HCT116 (cell line): ENCODE measurements around the gene PRKCD. TPM values are rescaled to one million over a fixed set of nuclear protein-coding genes. Genes with fewer than 3 reads are reported as not detected.

Experiments used
- ATAC-seq: fragments of 200-7000 bp; cut with Tn5 transposase; 2 replicates; pipeline ENCODE4 v1.9.1; 2020; ENCODE audit warnings: mild to moderate bottlenecking, moderate library complexity
- BruUV-seq: library from RNA; stranded (reverse); fragments of 400-500 nt; replicated peaks from 2 replicates; lab custom pipeline; 2021; lab: Mats Ljungman, UMichigan
- CTCF ChIA-PET: fragments of 300-600 bp; sonication (Branson Sonifier 250); formaldehyde crosslinking; loops from one replicate; lab custom pipeline; 2021; ENCODE audit warnings: antibody characterized with exemption; lab: Charles Lee
- POLR2A ChIA-PET: fragments of 300-600, 350-600 bp; sonication (Branson Sonifier 250); formaldehyde crosslinking; loops from one replicate; lab custom pipeline; 2021; ENCODE audit warnings: antibody characterized with exemption; lab: Charles Lee
- RAD21 ChIA-PET, 2 experiments: fragments of 300-600 bp; sonication (Branson Sonifier 250); formaldehyde crosslinking; loops; one replicate each; lab custom pipeline; 2023; ENCODE audit warnings: low total read pairs in 2 of 2; ENCODE audit not compliant: uncharacterized antibody in 2 of 2, unreplicated experiment in 2 of 2, low non-redundant PET in 1 of 2; lab: Charles Lee
- DNase-seq: peaks from one replicate; pipeline ENCODE4 v3.0.0-alpha.2; 2010; ENCODE audit warnings: low read depth, low spot score
- H2AFZ ChIP-seq: fragments of 200-600 bp; shearing (Covaris generic), sonication (generic); 2 replicates; pipeline ENCODE4 v1.6.1; 2017; ENCODE audit warnings: low read depth, mixed run types, mixed read lengths, antibody characterized with exemption, low read length; ENCODE audit not compliant: poor library complexity, severe bottlenecking
- H3K27ac ChIP-seq: 2 replicates; pipeline ENCODE4 v1.5.1; 2012; ENCODE audit warnings: low read depth, low read length
- H3K27me3 ChIP-seq: fragments of 200-600 bp; sonication (generic); 2 replicates; pipeline ENCODE4 v1.6.1; 2016; ENCODE audit warnings: mixed run types, low read length, mixed read lengths; ENCODE audit not compliant: insufficient read depth
- H3K36me3 ChIP-seq, 2 experiments: fragments of 200-500 bp in 1 of 2; fragments of 200-600 bp in 1 of 2; sonication (Bioruptor generic) in 1 of 2; sonication (generic) in 1 of 2; 2 replicates each; pipeline versions ENCODE4 v1.5.1 to v1.6.1; 2014 to 2016; ENCODE audit warnings: low read length in 2 of 2, inconsistent platforms in 1 of 2, mixed read lengths in 1 of 2, mixed run types in 1 of 2; ENCODE audit not compliant: insufficient read depth in 2 of 2, control insufficient read depth in 1 of 2
- H3K4me1 ChIP-seq, 2 experiments: fragments of 200-600 bp in 1 of 2; sonication (generic) in 1 of 2; 2 replicates each; pipeline versions ENCODE4 v1.5.1 to v1.6.1; 2012 to 2017; ENCODE audit warnings: low read length in 2 of 2, inconsistent platforms in 1 of 2, mild to moderate bottlenecking in 1 of 2, mixed read lengths in 1 of 2, mixed run types in 1 of 2, moderate library complexity in 1 of 2; ENCODE audit not compliant: insufficient read depth in 2 of 2, control insufficient read depth in 1 of 2
- H3K4me2 ChIP-seq: fragments of 200-600 bp; sonication (generic); 2 replicates; pipeline ENCODE4 v1.6.1; 2017; ENCODE audit warnings: mixed run types, low read length, mixed read lengths
- H3K4me3 ChIP-seq, 2 experiments: fragments of 200-600 bp in 1 of 2; sonication (generic) in 1 of 2; replicated peaks in 1 of 2; 2 replicates each; pipeline ENCODE4 v1.5.1; 2011 to 2016; ENCODE audit warnings: low read length in 2 of 2, control low read depth in 1 of 2, low read depth in 1 of 2, mild to moderate bottlenecking in 1 of 2, mixed read lengths in 1 of 2, mixed run types in 1 of 2
- H3K79me2 ChIP-seq: fragments of 200-600 bp; sonication (generic); 2 replicates; pipeline ENCODE4 v1.6.1; 2017; ENCODE audit warnings: mild to moderate bottlenecking, mixed run types, low read length, moderate library complexity, mixed read lengths; ENCODE audit not compliant: insufficient read depth
- H3K9ac ChIP-seq: fragments of 200-600 bp; sonication (generic); 2 replicates; pipeline ENCODE4 v1.6.1; 2016; ENCODE audit warnings: low read length, mixed read lengths
- H3K9me2 ChIP-seq: fragments of 200-600 bp; sonication (generic), shearing (Covaris generic); 2 replicates; pipeline ENCODE4 v1.6.1; 2017; ENCODE audit warnings: mixed run types, mild to moderate bottlenecking, moderate library complexity; ENCODE audit not compliant: insufficient read depth
- H3K9me3 ChIP-seq, 2 experiments: fragments of 200-500 bp in 1 of 2; fragments of 200-600 bp in 1 of 2; sonication (Bioruptor generic) in 1 of 2; sonication (generic) in 1 of 2; 2 replicates each; pipeline ENCODE4 v1.6.1; 2014 to 2017; ENCODE audit warnings: low read length in 2 of 2, mixed read lengths in 2 of 2, inconsistent platforms in 1 of 2, low read depth in 1 of 2, mild to moderate bottlenecking in 1 of 2, mixed run types in 1 of 2, moderate library complexity in 1 of 2; ENCODE audit not compliant: control insufficient read depth in 1 of 2, insufficient read depth in 1 of 2
- H4K20me1 ChIP-seq: fragments of 200-600 bp; sonication (generic), shearing (Covaris generic); 2 replicates; pipeline ENCODE4 v1.6.1; 2017; ENCODE audit warnings: mixed run types, mild to moderate bottlenecking, moderate library complexity; ENCODE audit not compliant: insufficient read depth
- CTCF ChIP-seq, 3 experiments: fragments of 200-600 bp in 1 of 3; sonication (generic) in 1 of 3; IDR thresholded peaks in 2 of 3; conservative IDR thresholded peaks in 1 of 3; 2 replicates each; pipeline ENCODE4 v1.5.1; 2012 to 2017; ENCODE audit warnings: low read depth in 2 of 3, low read length in 2 of 3, antibody characterized with exemption in 1 of 3, borderline replicate concordance in 1 of 3, control low read depth in 1 of 3, mild to moderate bottlenecking in 1 of 3, mixed read lengths in 1 of 3, mixed run types in 1 of 3, moderate library complexity in 1 of 3; ENCODE audit not compliant: insufficient read depth in 1 of 3
- EGR1 ChIP-seq: IDR thresholded peaks from 2 replicates; pipeline ENCODE4 v1.6.1; 2012; ENCODE audit warnings: low read depth
- EZH2 ChIP-seq: fragments of 200-600 bp; sonication (generic); IDR thresholded peaks from 2 replicates; pipeline ENCODE4 v1.6.1; 2017; ENCODE audit warnings: antibody characterized with exemption, mixed run types
- EZH2phosphoT487 ChIP-seq: fragments of 200-600 bp; IDR thresholded peaks from 2 replicates; pipeline ENCODE4 v1.6.1; 2018; ENCODE audit warnings: antibody characterized with exemption, borderline replicate concordance
- JUND ChIP-seq: IDR thresholded peaks from 2 replicates; pipeline ENCODE4 v1.6.1; 2012
- POLR2A ChIP-seq: IDR thresholded peaks from 2 replicates; pipeline ENCODE4 v1.7.0; 2011; ENCODE audit warnings: borderline replicate concordance; ENCODE audit not compliant: insufficient read depth, insufficient read length; ENCODE audit errors: extremely low read depth
- RAD21 ChIP-seq: IDR thresholded peaks from 2 replicates; pipeline ENCODE4 v1.6.1; 2012; ENCODE audit warnings: low read depth, mild to moderate bottlenecking
- REST ChIP-seq: IDR thresholded peaks from 2 replicates; pipeline ENCODE4 v1.6.1; 2012; ENCODE audit warnings: low read depth
- SIN3A ChIP-seq: IDR thresholded peaks from 2 replicates; pipeline ENCODE4 v1.6.1; 2012; ENCODE audit warnings: low read depth
- ZNF274 ChIP-seq: fragments of 200-500 bp; sonication (Bioruptor generic); IDR thresholded peaks from 2 replicates; pipeline ENCODE4 v1.6.1; 2014; ENCODE audit warnings: mild to moderate bottlenecking, low read depth, low read length, inconsistent platforms
- intact Hi-C: fragments of 100-400 bp; cut with micrococcal nuclease; formaldehyde crosslinking; loops from 2 replicates; pipeline ENCODE4 v1.10.0; 2022
- total RNA-seq: library from RNA; stranded (reverse); gene quantifications from one replicate; pipeline ENCODE4 v1.2.1, GENCODE V29; 2021; ENCODE audit not compliant: unreplicated experiment

The PRKCD gene
- total RNA-seq, 1 experiment from 2014 or later = 34.4 TPM

DNA sequence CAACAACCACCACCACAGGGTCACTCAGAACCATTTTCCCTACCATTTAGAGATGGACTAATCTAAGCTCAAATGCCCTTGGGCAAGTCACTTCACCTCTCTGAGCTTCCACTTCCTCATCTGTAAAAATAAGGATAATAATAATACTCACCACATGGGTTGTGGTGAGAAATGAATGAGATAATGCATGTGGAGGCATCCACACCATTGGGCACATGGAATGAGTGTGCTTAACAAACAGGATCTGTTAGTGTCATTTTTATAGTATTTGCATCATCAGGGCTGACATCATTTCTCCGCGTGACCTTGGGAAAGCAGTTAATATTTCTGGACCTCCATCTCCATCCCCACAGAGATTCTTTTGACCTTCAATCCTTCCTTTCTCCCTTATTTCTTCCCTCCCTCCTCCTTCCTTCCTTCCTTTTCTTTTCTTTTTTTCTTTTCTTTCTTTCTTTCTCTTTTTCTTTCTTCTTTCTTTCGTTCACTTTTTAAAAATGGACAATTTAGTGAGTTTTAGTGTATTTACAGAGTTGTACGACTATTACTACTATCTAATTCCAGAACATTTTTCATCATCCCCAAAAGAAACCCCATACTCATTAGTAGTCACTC, 23.1 kb upstream of the PRKCD start:
- no peaks in the 10 kb centered on the region for H3K9me3 ChIP-seq
- H3K9me2 ChIP-seq = no peaks in the 10 kb centered on the region
- no peaks in the 10 kb centered on the region for H3K27me3 ChIP-seq
- no peak overlapping the region for H3K27ac ChIP-seq
- no peaks in the 10 kb centered on the region for H3K79me2 ChIP-seq
- intact Hi-C loops = no loop called here
- H3K4me2 ChIP-seq = no peak overlapping the region
- RAD21 ChIA-PET = no interaction called here
- BruUV-seq = no TSS peak
- CTCF ChIA-PET = interaction anchor here (1.2 kb wide), 1 partner anchor 57 kb away, joined by 5 read pairs; no protein-coding TSS in a partner anchor
- H3K36me3 ChIP-seq = no peaks in the 10 kb centered on the region
- H2AFZ ChIP-seq = no peak overlapping the region
- DNase-seq (no peak), ATAC-seq (no peak)
- H3K4me1 ChIP-seq = peaks cover 3 to 15% of the 10 kb centered on the region in 2 experiments; a peak in 3 of 4 replicates
- POLR2A ChIA-PET = no interaction called here
- H4K20me1 ChIP-seq = no peaks in the 10 kb centered on the region
- TF ChIP-seq JUND = no peak
- TF ChIP-seq CTCF (IDR thresholded peaks at IDR 0.05 in 2 of 3, conservative IDR thresholded peaks at IDR 0.05 in 1 of 3; ENCODE audit: borderline replicate concordance in 1 of 3, insufficient read depth in 1 of 3, low read depth in 2 of 3, low read length in 2 of 3) = no peak
- TF ChIP-seq POLR2A = no peak
- no peak for TF ChIP-seq REST
- no peak for TF ChIP-seq ZNF274
- TF ChIP-seq SIN3A = no peak
- TF ChIP-seq EZH2phosphoT487 = no peak
- TF ChIP-seq RAD21 = no peak
- TF ChIP-seq EZH2 = no peak
- TF ChIP-seq EGR1 = no peak
- H3K9ac ChIP-seq = no peak overlapping the region
- H3K4me3 ChIP-seq = no peak overlapping the region
